Measurements from ENCODE around the gene WDR41. TPM values are rescaled to one million over a fixed set of nuclear protein-coding genes. Genes with fewer than 3 reads are reported as not detected.

The WDR41 gene
- polyA plus RNA-seq, 1 experiment: 84.5 TPM

DNA sequence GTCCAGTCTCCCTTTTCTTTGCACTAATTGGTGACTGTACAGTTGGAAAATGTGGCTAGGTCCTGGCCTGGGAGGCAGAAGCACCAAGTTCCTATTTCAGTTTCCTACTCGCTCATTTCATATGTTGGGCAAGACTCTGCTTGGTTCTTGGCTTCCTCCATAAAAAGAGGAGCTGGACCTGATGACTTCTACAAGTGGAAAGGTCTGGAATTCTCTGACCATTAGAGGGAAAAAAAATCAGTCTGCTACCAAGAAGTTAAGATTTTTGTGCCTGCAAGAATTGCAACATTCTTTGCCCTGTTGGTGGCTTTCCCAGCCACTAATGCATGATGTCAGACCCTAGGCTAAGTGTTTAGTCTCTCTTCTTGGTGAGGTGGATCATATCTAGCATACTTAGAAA lies 91.5 kb downstream of the WDR41 start:
- Histone ChIP-seq H3K27me3 (ENCODE audit: control insufficient read depth, insufficient read depth, low read length) (peaks cover 2% of the 10 kb centered on the region), H3K27ac (ENCODE audit: low read depth, low read length) (no peak overlapping the region), H3K9me3 (ENCODE audit: control insufficient read depth, insufficient read depth, low read length) (no peaks in the 10 kb centered on the region), H3K4me3 (ENCODE audit: low read depth, low read length) (no peak overlapping the region)
- DNase-seq (ENCODE audit: low read depth, low spot score): no peak
- ChIA-PET POLR2A (no interaction called here), CTCF (no interaction called here)
- TF ChIP-seq, protein P1, sequence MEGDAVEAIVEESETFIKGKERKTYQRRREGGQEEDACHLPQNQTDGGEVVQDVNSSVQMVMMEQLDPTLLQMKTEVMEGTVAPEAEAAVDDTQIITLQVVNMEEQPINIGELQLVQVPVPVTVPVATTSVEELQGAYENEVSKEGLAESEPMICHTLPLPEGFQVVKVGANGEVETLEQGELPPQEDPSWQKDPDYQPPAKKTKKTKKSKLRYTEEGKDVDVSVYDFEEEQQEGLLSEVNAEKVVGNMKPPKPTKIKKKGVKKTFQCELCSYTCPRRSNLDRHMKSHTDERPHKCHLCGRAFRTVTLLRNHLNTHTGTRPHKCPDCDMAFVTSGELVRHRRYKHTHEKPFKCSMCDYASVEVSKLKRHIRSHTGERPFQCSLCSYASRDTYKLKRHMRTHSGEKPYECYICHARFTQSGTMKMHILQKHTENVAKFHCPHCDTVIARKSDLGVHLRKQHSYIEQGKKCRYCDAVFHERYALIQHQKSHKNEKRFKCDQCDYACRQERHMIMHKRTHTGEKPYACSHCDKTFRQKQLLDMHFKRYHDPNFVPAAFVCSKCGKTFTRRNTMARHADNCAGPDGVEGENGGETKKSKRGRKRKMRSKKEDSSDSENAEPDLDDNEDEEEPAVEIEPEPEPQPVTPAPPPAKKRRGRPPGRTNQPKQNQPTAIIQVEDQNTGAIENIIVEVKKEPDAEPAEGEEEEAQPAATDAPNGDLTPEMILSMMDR (IDR thresholded peaks at IDR 0.05; ENCODE audit: low read depth, low read length): no peak

DNA sequence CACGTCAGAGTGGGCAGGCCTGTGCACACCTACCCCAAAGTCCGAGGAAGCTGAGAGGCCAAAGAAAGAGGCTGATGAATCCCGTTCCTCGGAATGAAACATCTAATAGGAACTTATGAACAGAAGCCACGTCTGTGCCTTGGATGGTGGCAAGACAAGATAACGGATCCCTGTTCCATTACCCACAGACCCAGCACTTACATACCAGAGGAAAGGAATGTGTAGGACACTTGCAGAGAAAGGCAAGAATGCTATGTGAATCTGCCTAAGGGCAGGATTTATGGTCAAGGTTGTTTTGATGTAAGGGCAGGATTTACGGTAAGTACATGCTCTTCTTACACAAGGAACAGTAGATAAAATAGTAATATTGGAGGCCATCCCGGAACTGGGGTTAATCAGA lies 93.2 kb downstream of the WDR41 start:
- Histone ChIP-seq H3K27ac (ENCODE audit: low read depth, low read length) (no peak overlapping the region), H3K4me3 (ENCODE audit: low read depth, low read length) (no peak overlapping the region), H3K27me3 (ENCODE audit: control insufficient read depth, insufficient read depth, low read length) (peaks cover 2% of the 10 kb centered on the region), H3K9me3 (ENCODE audit: control insufficient read depth, insufficient read depth, low read length) (no peaks in the 10 kb centered on the region)
- POLR2A ChIA-PET: no interaction called here
- no peak for DNase-seq (ENCODE audit: low read depth, low spot score)
- TF ChIP-seq, protein P1 (IDR thresholded peaks at IDR 0.05; ENCODE audit: low read depth, low read length): no peak
- CTCF ChIA-PET: no interaction called here

DNA sequence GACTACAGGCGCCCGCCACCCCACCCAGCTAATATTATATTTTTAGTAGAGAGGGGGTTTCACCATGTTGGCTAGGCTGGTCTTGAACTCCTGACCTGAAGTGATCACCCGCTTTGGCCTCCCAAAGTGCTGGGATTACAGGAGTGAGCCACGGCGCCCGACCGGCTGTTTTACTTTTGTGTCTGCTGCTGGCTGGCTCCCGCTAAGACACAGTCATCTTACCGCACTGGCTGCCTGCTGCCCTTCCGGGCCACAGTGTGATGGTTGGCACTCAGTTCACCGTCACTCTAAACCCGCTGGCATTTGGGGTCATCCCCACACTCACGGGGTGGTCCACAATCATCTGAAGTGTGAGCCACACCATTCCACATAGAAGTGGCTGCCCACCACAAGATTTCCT lies 93.7 kb downstream of the WDR41 start:
- no peaks in the 10 kb centered on the region for H3K9me3 ChIP-seq (ENCODE audit: control insufficient read depth, insufficient read depth, low read length)
- POLR2A ChIA-PET: no interaction called here
- no peak for DNase-seq (ENCODE audit: low read depth, low spot score)
- CTCF ChIA-PET: no interaction called here
- peaks cover 2% of the 10 kb centered on the region for H3K27me3 ChIP-seq (ENCODE audit: control insufficient read depth, insufficient read depth, low read length)
- no peak overlapping the region for H3K27ac ChIP-seq (ENCODE audit: low read depth, low read length)
- TF ChIP-seq, protein P1 (IDR thresholded peaks at IDR 0.05; ENCODE audit: low read depth, low read length): no peak
- no peak overlapping the region for H3K4me3 ChIP-seq (ENCODE audit: low read depth, low read length)

DNA sequence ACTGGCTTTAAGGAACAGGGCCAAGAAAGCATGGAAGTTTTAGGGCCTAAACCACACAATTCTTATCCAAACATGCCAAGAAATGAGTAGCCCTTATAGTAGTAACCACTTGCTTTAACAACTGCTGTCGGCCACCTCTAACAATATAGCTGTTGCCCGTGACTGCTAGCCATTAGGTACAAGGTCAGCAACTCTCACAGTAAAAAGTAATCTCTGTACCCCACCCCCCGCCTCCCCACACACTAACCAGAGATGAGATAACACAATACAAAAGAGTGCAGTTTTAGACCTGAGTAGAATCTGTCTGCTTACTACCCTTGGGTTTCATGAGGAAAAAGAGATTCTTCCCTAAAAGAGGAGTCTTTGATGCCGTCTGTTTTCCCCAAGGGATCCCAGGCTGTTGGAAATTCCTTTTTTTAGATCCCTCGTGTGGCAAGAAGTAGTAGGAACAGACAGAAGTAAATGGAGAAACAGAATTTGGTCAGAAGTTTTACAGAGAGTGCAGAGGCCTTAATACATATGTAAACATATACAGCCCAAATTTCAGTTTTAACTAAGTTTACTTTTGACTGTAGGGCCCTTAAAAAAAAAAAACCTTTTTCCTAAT lies 94.3 kb downstream of the WDR41 start:
- TF ChIP-seq, protein P1 (IDR thresholded peaks at IDR 0.05; ENCODE audit: low read depth, low read length): no peak
- ChIA-PET POLR2A (no interaction called here), CTCF (interaction anchor here (2.1 kb wide), 1 partner anchor 95 kb away, joined by 4 read pairs; the partner anchor contains the start of gene WDR41)
- H3K4me3 ChIP-seq (ENCODE audit: low read depth, low read length): no peak overlapping the region
- H3K9me3 ChIP-seq (ENCODE audit: control insufficient read depth, insufficient read depth, low read length): no peaks in the 10 kb centered on the region
- no peak overlapping the region for H3K27ac ChIP-seq (ENCODE audit: low read depth, low read length)
- DNase-seq (ENCODE audit: low read depth, low spot score): no peak
- H3K27me3 ChIP-seq (ENCODE audit: control insufficient read depth, insufficient read depth, low read length): peaks cover 2% of the 10 kb centered on the region

DNA sequence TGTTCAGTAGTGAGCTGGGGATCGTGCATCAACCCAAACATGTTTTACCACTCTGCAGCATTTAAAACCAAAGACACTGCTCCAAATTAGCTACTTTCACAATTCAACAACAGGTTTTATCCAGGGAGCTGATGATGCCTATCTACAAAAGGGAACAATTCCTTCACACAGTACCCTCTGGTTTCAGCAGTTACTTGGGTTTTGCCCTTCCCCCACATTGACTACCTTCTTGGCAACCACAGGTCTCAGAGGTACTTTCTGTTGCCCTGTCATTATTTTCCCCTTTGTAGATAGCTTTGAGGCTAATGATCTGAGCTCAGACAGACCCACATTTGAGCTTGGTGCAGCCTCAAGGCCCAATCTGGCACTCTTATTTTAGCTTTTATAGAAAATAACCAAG lies 96.1 kb downstream of the WDR41 start:
- ChIA-PET CTCF (interaction anchor here (2.1 kb wide), 1 partner anchor 96 kb away, joined by 4 read pairs; the partner anchor contains the start of gene WDR41), POLR2A (no interaction called here)
- TF ChIP-seq, protein P1 (IDR thresholded peaks at IDR 0.05; ENCODE audit: low read depth, low read length): no peak
- no peak for DNase-seq (ENCODE audit: low read depth, low spot score)
- Histone ChIP-seq H3K9me3 (ENCODE audit: control insufficient read depth, insufficient read depth, low read length) (no peaks in the 10 kb centered on the region), H3K27me3 (ENCODE audit: control insufficient read depth, insufficient read depth, low read length) (peaks cover 3% of the 10 kb centered on the region), H3K27ac (ENCODE audit: low read depth, low read length) (no peak overlapping the region), H3K4me3 (ENCODE audit: low read depth, low read length) (no peak overlapping the region)
